ACHN (cell line): ENCODE results near the gene FFAR2.
"Not testable (repeated sequence)": the region's sequence is repeated elsewhere in the genome, so short reads cannot be mapped to it uniquely, and the experiment has no call there.

Experiments used
- DNase-seq: peaks from one replicate; pipeline ENCODE4 v3.0.0-alpha.2; 2015
- in situ Hi-C: cut with HindIII; loops from 2 replicates; pipeline ENCODE4 v1.10.0; 2017; ENCODE audit warnings: low sequenced_read_pairs, low pct_ligation_motif_present, low pct_unique_long_range_greater_than_20kb

FFAR2 gene

GRCh38 chr19:35445826-35446593, 2.0 kb upstream of the FFAR2 start:
- DNase-seq = no peak
- in situ Hi-C loops = no loop called here

DNA sequence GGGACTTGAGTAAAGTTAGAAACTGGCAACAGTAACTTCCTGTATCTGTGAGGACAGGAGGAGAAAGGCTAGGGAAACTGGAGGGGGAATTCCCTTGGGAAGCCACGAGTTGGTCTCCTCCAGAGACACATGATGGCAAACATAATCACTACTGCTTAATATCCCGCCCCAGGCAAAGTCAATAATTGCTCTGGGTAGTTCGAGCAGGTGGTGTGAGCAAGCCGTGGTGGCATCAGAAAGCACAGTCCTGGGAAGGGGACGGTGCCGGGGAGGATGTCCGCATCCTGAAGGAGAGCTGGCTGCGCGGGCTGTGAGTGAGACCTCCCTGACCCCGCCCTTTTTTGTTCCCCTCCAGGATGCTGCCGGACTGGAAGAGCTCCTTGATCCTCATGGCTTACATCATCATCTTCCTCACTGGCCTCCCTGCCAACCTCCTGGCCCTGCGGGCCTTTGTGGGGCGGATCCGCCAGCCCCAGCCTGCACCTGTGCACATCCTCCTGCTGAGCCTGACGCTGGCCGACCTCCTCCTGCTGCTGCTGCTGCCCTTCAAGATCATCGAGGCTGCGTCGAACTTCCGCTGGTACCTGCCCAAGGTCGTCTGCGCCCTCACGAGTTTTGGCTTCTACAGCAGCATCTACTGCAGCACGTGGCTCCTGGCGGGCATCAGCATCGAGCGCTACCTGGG, 1.4 kb downstream of the FFAR2 start:
- in situ Hi-C loops = no loop called here
- no peak for DNase-seq

- in situ Hi-C loops = no loop called here
- no peak for DNase-seq
Observed at GRCh38 chr19:35451338-35452096, 3.5 kb downstream of the FFAR2 start.

GRCh38 chr19:35454663-35455062, 6.6 kb downstream of the FFAR2 start:
- in situ Hi-C loops = no loop called here
- no peak for DNase-seq

GRCh38 chr19:35455616-35456201, 7.7 kb downstream of the FFAR2 start:
- no peak for DNase-seq
- in situ Hi-C loops = no loop called here

DNA sequence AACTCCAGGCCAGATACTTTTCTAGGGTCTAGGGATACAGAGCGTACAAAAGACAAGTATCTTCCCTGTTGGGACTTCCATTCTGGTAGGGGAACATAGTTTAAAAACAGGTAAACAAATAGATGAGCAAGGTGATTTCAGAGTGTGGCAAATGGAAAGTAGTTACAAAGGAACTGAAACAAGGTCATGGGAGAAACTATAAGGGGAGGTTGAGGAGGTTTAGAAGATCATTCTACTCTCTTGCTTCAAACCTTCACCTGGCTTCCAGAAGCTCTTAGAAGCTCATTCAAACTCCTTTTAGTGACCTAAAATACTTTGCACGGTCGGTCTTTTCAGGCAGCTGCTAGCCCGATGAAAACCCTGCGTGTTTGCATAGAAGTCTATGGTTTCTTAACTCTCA, 9.1 kb downstream of the FFAR2 start:
- in situ Hi-C loops = no loop called here
- no peak for DNase-seq

DNA sequence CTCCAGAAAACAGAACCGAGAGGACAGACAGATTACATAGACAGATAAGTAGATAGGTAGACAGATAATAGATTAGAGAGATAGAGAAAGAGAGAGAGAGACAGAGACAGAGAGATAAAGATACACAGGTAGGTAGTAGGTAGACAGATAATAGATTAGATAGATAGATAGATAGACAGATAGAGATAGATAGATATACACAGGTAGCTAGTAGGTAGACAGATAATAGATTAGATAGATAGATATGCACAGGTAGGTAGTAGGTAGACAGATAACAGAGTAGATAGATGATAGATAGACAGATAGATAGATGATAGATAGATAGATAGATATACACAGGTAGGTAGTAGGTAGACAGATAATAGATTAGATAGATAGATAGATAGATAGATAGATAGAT, 10.1 kb downstream of the FFAR2 start:
- in situ Hi-C loops = no loop called here
- DNase-seq = no peak

DNA sequence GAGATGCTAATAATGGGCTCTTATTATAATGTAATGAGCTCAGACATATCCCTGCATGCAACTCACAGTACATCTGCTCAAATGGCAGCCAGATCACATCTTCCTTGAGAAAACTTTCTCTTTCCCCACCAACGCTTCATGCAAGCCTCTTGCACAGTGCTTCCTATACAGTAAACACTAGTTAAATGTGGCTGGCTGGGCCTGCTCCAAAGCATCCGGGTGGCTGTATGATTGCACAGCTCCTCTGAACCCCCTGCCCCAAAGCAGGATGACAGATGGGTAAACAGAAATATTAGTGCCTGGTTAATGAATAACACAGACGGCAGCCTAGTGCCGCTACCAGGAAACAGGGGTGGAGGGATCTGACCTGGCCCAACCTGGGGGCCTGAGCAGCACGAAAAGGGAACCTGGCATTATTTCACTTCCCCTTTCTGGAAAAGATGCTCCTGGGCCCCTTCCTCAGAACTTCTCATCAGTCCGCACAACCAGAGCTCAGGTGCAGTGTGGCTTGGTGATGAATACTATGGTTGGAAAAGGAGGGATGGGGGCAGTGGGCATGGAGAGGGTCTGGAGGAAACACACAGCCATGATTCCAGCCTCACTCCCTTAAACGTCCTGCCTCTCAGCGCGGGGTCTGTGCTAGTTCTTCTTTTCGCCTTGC, 10.8 kb downstream of the FFAR2 start:
- DNase-seq = no peak
- in situ Hi-C loops = no loop called here

GRCh38 chr19:35459414-35460082, 11.5 kb downstream of the FFAR2 start:
- in situ Hi-C loops = no loop called here

GRCh38 chr19:35460608-35461007, 12.6 kb downstream of the FFAR2 start:
- DNase-seq = no peak
- in situ Hi-C loops = no loop called here

More at GRCh38 chr19:35459414-35460082, 11.5 kb downstream of the FFAR2 start:
- no peak for DNase-seq

DNA sequence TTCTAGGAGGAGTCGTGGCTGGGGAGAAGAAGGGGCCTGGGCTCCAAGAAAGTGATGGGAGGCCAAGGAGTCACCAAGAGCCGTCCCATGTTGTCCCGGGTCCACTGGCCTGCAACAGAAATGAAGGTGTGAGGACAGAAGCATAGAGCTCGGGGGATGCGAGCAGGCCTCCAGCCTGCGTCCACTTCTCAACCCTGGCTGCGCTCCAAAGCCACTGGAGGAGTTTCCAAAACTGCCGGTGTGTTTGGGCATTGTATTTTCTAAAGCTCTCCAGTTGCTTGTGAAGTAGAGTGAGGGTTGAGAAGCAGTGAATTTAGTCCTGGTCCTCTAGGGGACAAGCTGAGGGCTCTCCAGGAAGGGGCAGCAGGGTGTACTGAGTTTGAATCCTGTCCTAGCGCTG, 13.0 kb downstream of the FFAR2 start:
- in situ Hi-C loops = no loop called here
- DNase-seq = no peak

DNA sequence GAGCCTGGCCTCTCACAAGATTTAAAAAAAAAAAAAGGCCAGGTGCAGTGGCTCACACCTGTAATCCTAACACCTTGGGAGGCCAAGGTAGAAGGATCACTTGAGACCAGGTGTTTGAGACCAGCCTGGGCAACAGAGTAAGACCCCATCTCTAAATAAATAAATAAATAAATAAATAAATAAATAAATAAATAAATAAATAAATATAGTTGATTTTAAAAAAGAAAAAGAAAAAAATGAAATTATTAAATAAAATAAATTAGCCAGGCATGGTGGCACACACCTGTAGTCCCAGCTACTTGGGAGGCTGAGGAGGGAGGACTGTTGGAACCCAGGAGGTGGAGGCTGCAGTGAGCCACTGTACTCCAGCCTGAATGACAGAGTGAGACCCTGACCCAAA, 13.7 kb downstream of the FFAR2 start:
- in situ Hi-C loops, DNase-seq: not testable (repeated sequence)

- in situ Hi-C loops = no loop called here
- no peak for DNase-seq
Observed at GRCh38 chr19:35462476-35462953, 14.5 kb downstream of the FFAR2 start.

- in situ Hi-C loops = not testable (repeated sequence)
Observed at GRCh38 chr19:35462956-35463355, 14.9 kb downstream of the FFAR2 start.

GRCh38 chr19:35466259-35466658, 18.2 kb downstream of the FFAR2 start:
- in situ Hi-C loops = no loop called here
- DNase-seq = no peak

More at GRCh38 chr19:35462956-35463355, 14.9 kb downstream of the FFAR2 start:
- DNase-seq = not testable (repeated sequence)

DNA sequence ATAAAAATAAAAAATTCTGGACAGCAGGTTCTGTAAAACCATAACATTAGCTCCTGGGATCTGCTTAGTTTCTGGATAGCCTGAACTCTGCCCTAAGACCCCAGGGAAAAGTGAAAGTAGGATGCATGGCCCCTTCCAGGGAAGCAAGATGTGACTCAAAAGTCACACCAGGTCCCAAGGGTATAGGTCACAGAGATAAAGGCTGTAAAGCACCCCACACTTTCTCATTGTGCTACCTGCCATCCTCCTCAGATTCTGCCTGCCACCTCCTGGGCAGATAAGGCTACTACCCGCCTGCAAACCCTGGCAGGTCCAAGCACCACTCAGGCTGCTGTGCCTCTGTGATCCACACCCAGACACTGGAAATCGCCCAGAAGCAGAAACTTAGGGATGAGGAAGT, 20.6 kb downstream of the FFAR2 start:
- in situ Hi-C loops = no loop called here
- DNase-seq = peak; percentile 24

GRCh38 chr19:35470128-35470527, 22.1 kb downstream of the FFAR2 start:
- in situ Hi-C loops = no loop called here
- no peak for DNase-seq

DNA sequence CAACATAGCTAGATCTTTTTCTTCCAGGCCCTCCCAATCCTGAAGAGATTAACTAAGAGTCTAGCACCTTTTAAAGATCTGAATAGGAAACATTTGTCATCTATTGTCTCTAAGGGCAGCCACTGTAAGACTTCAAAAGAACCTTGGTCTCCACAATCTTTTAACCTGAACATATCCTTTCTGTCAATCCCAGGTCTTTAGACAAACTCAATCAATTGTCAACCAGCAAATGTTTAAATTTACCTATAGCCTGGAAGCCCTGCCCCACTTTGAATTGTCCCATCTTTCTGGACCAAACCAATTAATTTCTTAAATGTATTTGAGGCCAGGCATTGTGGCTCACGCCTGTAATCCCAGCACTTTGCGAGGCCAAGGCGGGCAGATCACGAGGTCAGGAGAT, 23.0 kb downstream of the FFAR2 start:
- in situ Hi-C loops, DNase-seq: not testable (repeated sequence)
